Upper lobe of right lung (tissue), 1 donor: ENCODE measurements around the gene SLC12A3. TPM values are rescaled to one million over a fixed set of nuclear protein-coding genes. Genes with fewer than 3 reads are reported as not detected.

Experiments
- ATAC-seq: fragments of 200-7000 bp; cut with Tn5 transposase; one replicate; pipeline ENCODE4 v1.9.1; 2020; ENCODE audit warnings: mild to moderate bottlenecking, moderate library complexity
- DNase-seq: peaks from one replicate; pipeline ENCODE4 v3.0.0-alpha.2; 2020
- H3K27ac ChIP-seq: fragments of 200-600 bp; one replicate; pipeline ENCODE4 v1.8.0; 2022
- H3K27me3 ChIP-seq: fragments of 200-600 bp; one replicate; pipeline ENCODE4 v1.8.0; 2022; ENCODE audit warnings: mild to moderate bottlenecking
- H3K36me3 ChIP-seq: fragments of 200-600 bp; one replicate; pipeline ENCODE4 v1.8.0; 2022
- H3K4me1 ChIP-seq: fragments of 200-600 bp; one replicate; pipeline ENCODE4 v1.8.0; 2022
- H3K4me3 ChIP-seq: fragments of 200-600 bp; one replicate; pipeline ENCODE4 v1.8.0; 2022; ENCODE audit warnings: mild to moderate bottlenecking
- H3K9me3 ChIP-seq: fragments of 200-600 bp; one replicate; pipeline ENCODE4 v1.8.0; 2022
- intact Hi-C: fragments of 100-400 bp; cut with DNase I; formaldehyde crosslinking; loops from one replicate; pipeline ENCODE4 v1.11.0; 2022
- total RNA-seq: library from RNA; stranded (reverse); fragmentation: NEBNext Ultra II Directional; extraction: Animal tissue kit (Norgen Biotek cat#: 25700); gene quantifications from one replicate; pipeline ENCODE4 v1.2.1, GENCODE V29; 2021
- TF ChIP-seq, protein P1 (sequence below): fragments of 200-600 bp; IDR thresholded peaks from one replicate; pipeline ENCODE4 v1.8.0; 2022; ENCODE audit warnings: antibody characterized with exemption
- donor health status: DM: no; HTN: yes; CAD: no; lungs with severe emphysema.

Gene SLC12A3
- total RNA-seq, 1 donor from 2014 or later = not detected

GRCh38 chr16:56842133-56842532, 22.9 kb upstream of the SLC12A3 start:
- intact Hi-C loops = no loop called here
- H3K4me1 ChIP-seq = peaks cover 2% of the 10 kb centered on the region

GRCh38 chr16:56844056-56844455, 21.0 kb upstream of the SLC12A3 start:
- peaks cover 28% of the 10 kb centered on the region for H3K36me3 ChIP-seq
- H3K4me3 ChIP-seq = no peak overlapping the region
- TF ChIP-seq, protein P1, sequence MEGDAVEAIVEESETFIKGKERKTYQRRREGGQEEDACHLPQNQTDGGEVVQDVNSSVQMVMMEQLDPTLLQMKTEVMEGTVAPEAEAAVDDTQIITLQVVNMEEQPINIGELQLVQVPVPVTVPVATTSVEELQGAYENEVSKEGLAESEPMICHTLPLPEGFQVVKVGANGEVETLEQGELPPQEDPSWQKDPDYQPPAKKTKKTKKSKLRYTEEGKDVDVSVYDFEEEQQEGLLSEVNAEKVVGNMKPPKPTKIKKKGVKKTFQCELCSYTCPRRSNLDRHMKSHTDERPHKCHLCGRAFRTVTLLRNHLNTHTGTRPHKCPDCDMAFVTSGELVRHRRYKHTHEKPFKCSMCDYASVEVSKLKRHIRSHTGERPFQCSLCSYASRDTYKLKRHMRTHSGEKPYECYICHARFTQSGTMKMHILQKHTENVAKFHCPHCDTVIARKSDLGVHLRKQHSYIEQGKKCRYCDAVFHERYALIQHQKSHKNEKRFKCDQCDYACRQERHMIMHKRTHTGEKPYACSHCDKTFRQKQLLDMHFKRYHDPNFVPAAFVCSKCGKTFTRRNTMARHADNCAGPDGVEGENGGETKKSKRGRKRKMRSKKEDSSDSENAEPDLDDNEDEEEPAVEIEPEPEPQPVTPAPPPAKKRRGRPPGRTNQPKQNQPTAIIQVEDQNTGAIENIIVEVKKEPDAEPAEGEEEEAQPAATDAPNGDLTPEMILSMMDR = no peak
- ATAC-seq (peak; percentile 5), DNase-seq (no peak)
- H3K27me3 ChIP-seq = no peaks in the 10 kb centered on the region
- no peaks in the 10 kb centered on the region for H3K9me3 ChIP-seq
- no peak overlapping the region for H3K27ac ChIP-seq
- H3K4me1 ChIP-seq = peaks cover 20% of the 10 kb centered on the region
- intact Hi-C loops = no loop called here

More at GRCh38 chr16:56842133-56842532, 22.9 kb upstream of the SLC12A3 start:
- H3K27ac ChIP-seq = no peak overlapping the region
- H3K27me3 ChIP-seq = no peaks in the 10 kb centered on the region
- peaks cover 43% of the 10 kb centered on the region for H3K36me3 ChIP-seq
- DNase-seq (no peak), ATAC-seq (no peak)
- TF ChIP-seq, protein P1 = no peak
- no peaks in the 10 kb centered on the region for H3K9me3 ChIP-seq
- no peak overlapping the region for H3K4me3 ChIP-seq

- TF ChIP-seq, protein P1 = no peak
- H3K27ac ChIP-seq = peak overlapping the region; percentile 76
- intact Hi-C loops = no loop called here
- no peaks in the 10 kb centered on the region for H3K9me3 ChIP-seq
- no peaks in the 10 kb centered on the region for H3K27me3 ChIP-seq
- DNase-seq (no peak), ATAC-seq (no peak)
- H3K4me1 ChIP-seq = peaks cover 35% of the 10 kb centered on the region
- no peak overlapping the region for H3K4me3 ChIP-seq
- H3K36me3 ChIP-seq = peaks cover 14% of the 10 kb centered on the region
Measured at GRCh38 chr16:56847173-56847910, 17.7 kb upstream of the SLC12A3 start.

- H3K4me1 ChIP-seq = peaks cover 35% of the 10 kb centered on the region
- H3K9me3 ChIP-seq = no peaks in the 10 kb centered on the region
- TF ChIP-seq, protein P1 = no peak
- DNase-seq (peak; percentile 62), ATAC-seq (peak; percentile 61)
- no peak overlapping the region for H3K4me3 ChIP-seq
- H3K36me3 ChIP-seq = peaks cover 5% of the 10 kb centered on the region
- H3K27ac ChIP-seq = peak overlapping the region; percentile 76
- intact Hi-C loops = no loop called here
- no peaks in the 10 kb centered on the region for H3K27me3 ChIP-seq
Measured at GRCh38 chr16:56848029-56848936, 16.7 kb upstream of the SLC12A3 start.

DNA sequence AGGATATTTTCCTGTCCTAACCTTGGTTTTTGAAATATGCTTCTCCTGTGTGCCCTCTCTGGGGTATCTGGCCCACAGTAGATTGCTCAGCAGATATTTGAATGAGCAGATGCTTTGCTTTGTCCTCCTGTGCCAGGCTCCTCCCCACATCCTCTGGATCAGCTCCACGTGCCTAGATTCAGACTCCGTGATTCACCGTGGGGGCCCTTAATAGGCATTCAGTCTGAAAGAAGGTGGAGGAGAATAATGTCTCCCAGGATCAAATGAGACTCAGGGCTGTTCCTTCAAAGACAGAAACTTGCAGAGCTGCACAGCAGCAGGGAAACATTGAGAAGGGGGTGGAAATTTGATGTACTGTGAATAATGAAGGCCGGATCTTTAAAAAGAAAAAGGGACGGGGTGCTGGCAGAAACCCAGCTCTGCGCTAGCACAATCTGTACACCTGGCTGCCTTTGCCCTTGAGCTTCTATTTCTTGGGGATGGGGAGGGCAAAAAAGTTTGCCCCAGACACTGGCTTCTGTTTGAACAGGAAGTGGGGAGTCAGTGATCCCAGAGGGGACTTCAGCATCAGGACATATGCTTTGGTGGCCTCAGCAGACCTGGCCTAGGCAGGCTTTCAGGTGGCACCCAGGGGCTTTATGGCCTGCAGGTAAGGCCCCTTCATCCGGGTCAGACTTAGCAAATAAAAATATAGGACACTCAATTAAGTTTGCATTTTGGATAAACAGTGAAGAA, 15.9 kb upstream of the SLC12A3 start:
- H3K27me3 ChIP-seq = no peaks in the 10 kb centered on the region
- intact Hi-C loops = no loop called here
- peaks cover 35% of the 10 kb centered on the region for H3K4me1 ChIP-seq
- H3K36me3 ChIP-seq = no peaks in the 10 kb centered on the region
- H3K9me3 ChIP-seq = no peaks in the 10 kb centered on the region
- peak; percentile 49 for DNase-seq
- peak overlapping the region; percentile 76 for H3K27ac ChIP-seq
- H3K4me3 ChIP-seq = no peak overlapping the region
- TF ChIP-seq, protein P1 = no peak
- ATAC-seq = peak; percentile 34
